Gastrocnemius medialis (tissue), 4 donors: ENCODE data around the gene HMGCLL1. TPM values are rescaled to one million over a fixed set of nuclear protein-coding genes. Genes with fewer than 3 reads are reported as not detected.

Experiments used
- ATAC-seq, 2 donors: fragments of 150-250 bp; one replicate each; pipeline ENCODE4 v1.9.1; 2016
- DNase-seq, 2 donors: peaks; one replicate each; pipeline ENCODE4 v3.0.0-alpha.2; 2019
- H3K27ac ChIP-seq, 4 donors: fragments of 200-600 bp; sonication (generic); 1 replicate in 1 of 4; 2 replicates in 3 of 4; pipeline ENCODE4 v1.5.1; 2016 to 2018; ENCODE audit warnings: mild to moderate bottlenecking in 2 of 4, moderate library complexity in 1 of 4
- H3K27me3 ChIP-seq, 3 donors: fragments of 200-600 bp; sonication (generic) in 2 of 3; 1 replicate in 1 of 3; 2 replicates in 2 of 3; pipeline versions ENCODE4 v1.5.1 to v1.6.0; 2016 to 2019; ENCODE audit warnings: mild to moderate bottlenecking in 1 of 3, moderate library complexity in 1 of 3
- H3K36me3 ChIP-seq, 2 donors: fragments of 200-600 bp; sonication (generic) in 1 of 2; one replicate each; pipeline ENCODE4 v1.5.1; 2017 to 2018
- H3K4me1 ChIP-seq, 2 donors: fragments of 200-600 bp; sonication (generic) in 1 of 2; one replicate each; pipeline ENCODE4 v1.5.1; 2016 to 2017; ENCODE audit warnings: mild to moderate bottlenecking in 2 of 2
- H3K4me3 ChIP-seq, 4 donors: fragments of 200-600 bp; sonication (generic) in 3 of 4; 1 replicate in 1 of 4; 2 replicates in 3 of 4; pipeline ENCODE4 v1.5.1; 2016 to 2019; ENCODE audit warnings: mild to moderate bottlenecking in 2 of 4
- H3K9me3 ChIP-seq, 3 donors: fragments of 200-600 bp; sonication (generic) in 2 of 3; 1 replicate in 1 of 3; 2 replicates in 2 of 3; pipeline ENCODE4 v1.5.1; 2016 to 2019
- POLR2A ChIP-seq, 2 donors: fragments of 450-650 bp; IDR thresholded peaks; one replicate each; pipeline ENCODE4 v1.6.1; 2017; ENCODE audit warnings: antibody characterized with exemption in 2 of 2, mild to moderate bottlenecking in 2 of 2, moderate library complexity in 2 of 2
- in situ Hi-C, 4 donors: fragments of 200-750 bp; cut with MboI; loops; one replicate each; pipeline versions ENCODE4 v1.15.0 to v1.8.0; 2017; ENCODE audit warnings: low sequenced_read_pairs in 4 of 4
- intact Hi-C: fragments of 100-400 bp; cut with DNase I; formaldehyde crosslinking; loops from one replicate; pipeline ENCODE4 v1.15.1; 2023; ENCODE audit warnings: low total_unique reads
- total RNA-seq, 4 donors: library from RNA; depleted of rRNA; stranded (reverse); fragments of >200 nt; gene quantifications; one replicate each; pipeline versions ENCODE4 v1.1.0 to v1.2.3, GENCODE V29; 2016
- TF ChIP-seq, protein P1 (sequence below), 5 experiments: fragments of 450-650 bp in 3 of 5; fragments of 200-600 bp in 2 of 5; sonication (generic) in 2 of 5; IDR thresholded peaks in 4 of 5; conservative IDR thresholded peaks in 1 of 5; 1 replicate in 4 of 5; 2 replicates in 1 of 5; pipeline ENCODE4 v1.5.1; 2016 to 2019; ENCODE audit warnings: antibody characterized with exemption in 5 of 5, mild to moderate bottlenecking in 3 of 5, moderate library complexity in 3 of 5

HMGCLL1 gene
- 1 to 10 TPM in 2 of 4 donors, under 1 TPM in 2; 0.53 to 3.6 (median 1.2) TPM for total RNA-seq

DNA sequence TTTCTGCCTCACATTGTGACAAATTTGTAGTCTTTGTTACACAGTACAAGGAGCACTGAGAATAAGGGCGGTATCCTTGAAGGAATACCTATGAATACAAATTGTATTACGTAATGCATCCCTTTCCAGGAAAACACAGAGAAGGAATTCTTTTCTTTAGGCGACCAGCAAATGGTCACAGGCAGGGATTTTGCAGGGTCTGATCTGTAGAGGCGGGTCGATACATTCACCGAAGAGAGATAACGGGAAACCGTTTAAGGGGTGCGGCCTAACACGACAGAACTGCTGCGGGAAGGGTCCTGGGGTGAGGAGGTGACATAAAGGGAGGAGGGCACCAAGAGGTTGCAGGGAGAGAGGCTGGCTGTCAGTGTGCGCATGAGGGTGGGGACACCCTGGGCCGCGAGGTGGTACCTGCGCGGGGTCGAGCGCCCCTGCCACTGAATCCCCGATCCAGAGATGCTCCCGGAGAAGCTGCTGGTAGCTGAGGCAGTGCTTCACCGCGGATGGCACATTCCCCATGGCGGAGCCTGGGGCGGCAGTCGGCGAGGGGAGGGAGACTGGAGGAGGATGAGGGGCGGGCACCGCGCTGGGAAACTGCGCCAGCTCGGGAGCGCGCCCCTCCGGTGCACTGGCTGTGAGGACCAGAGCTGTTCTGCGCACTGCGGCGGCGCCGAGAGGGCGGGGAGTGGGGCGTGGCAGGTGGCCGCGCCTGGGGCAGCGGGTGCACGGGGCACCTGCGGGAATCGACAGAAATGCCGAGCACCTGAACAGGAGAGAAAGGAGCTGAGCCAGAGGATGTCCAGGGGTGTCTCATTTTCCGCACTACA is at the start of gene HMGCLL1:
Gene HMGCLL1, minus strand, starts transcription at position 656 of the 827 bp plus-strand sequence. Its CDS starts 137 bp downstream, at position 519.
- TF ChIP-seq, protein P1, sequence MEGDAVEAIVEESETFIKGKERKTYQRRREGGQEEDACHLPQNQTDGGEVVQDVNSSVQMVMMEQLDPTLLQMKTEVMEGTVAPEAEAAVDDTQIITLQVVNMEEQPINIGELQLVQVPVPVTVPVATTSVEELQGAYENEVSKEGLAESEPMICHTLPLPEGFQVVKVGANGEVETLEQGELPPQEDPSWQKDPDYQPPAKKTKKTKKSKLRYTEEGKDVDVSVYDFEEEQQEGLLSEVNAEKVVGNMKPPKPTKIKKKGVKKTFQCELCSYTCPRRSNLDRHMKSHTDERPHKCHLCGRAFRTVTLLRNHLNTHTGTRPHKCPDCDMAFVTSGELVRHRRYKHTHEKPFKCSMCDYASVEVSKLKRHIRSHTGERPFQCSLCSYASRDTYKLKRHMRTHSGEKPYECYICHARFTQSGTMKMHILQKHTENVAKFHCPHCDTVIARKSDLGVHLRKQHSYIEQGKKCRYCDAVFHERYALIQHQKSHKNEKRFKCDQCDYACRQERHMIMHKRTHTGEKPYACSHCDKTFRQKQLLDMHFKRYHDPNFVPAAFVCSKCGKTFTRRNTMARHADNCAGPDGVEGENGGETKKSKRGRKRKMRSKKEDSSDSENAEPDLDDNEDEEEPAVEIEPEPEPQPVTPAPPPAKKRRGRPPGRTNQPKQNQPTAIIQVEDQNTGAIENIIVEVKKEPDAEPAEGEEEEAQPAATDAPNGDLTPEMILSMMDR (IDR thresholded peaks at IDR 0.05 in 4 of 5, conservative IDR thresholded peaks at IDR 0.05 in 1 of 5), result no peak
- TF ChIP-seq POLR2A (IDR thresholded peaks at IDR 0.05), result peak in 1 of 2 donors; percentile 16
- DNase-seq (peak in 1 of 2 donors; percentile 20), ATAC-seq (no peak)
- no peaks in the 10 kb centered on the region for H3K4me1 ChIP-seq
- H3K36me3 ChIP-seq, result no peaks in the 10 kb centered on the region
- peak within 1 kb of the TSS; percentile 59 to 66 (median 62) for H3K27ac ChIP-seq
- H3K9me3 ChIP-seq, result no peaks in the 10 kb centered on the region
- in situ Hi-C loops, result no loop called here
- H3K27me3 ChIP-seq, result no peaks in the 10 kb centered on the region
- intact Hi-C loops, result loop anchor here (5.0 kb wide), 1 partner anchor 304 kb away; no protein-coding TSS in a partner anchor
- peak within 1 kb of the TSS; percentile 38 to 57 (median 48) for H3K4me3 ChIP-seq

DNA sequence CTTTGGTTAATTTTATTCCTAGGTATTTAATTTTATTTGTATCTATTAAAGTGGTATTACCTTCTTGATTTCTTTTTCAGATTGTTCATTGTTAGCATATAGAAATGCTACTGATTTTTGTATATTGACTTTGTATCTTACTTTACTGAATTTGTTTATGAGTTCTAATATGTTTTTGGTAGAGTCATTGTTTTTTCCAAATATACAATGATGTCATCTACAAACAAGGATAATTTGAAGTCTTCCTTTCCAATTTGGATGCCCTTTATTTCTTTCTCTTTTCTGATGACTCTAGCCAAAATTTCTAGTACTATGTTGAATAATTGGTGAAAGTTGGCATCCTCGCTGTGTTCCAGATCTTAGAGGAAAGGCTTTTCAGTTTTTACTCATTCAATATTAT is 43.0 kb upstream of the HMGCLL1 start:
- H3K27ac ChIP-seq, result no peak overlapping the region
- no peak for ATAC-seq
- intact Hi-C loops, result no loop called here
- H3K9me3 ChIP-seq, result no peaks in the 10 kb centered on the region
- no peak for DNase-seq
- H3K36me3 ChIP-seq, result no peaks in the 10 kb centered on the region
- no peak overlapping the region for H3K4me3 ChIP-seq
- H3K27me3 ChIP-seq, result no peaks in the 10 kb centered on the region
- in situ Hi-C loops, result no loop called here
- TF ChIP-seq, protein P1 (IDR thresholded peaks at IDR 0.05 in 4 of 5, conservative IDR thresholded peaks at IDR 0.05 in 1 of 5), result no peak
- no peak for TF ChIP-seq POLR2A (IDR thresholded peaks at IDR 0.05)
- no peaks in the 10 kb centered on the region for H3K4me1 ChIP-seq

DNA sequence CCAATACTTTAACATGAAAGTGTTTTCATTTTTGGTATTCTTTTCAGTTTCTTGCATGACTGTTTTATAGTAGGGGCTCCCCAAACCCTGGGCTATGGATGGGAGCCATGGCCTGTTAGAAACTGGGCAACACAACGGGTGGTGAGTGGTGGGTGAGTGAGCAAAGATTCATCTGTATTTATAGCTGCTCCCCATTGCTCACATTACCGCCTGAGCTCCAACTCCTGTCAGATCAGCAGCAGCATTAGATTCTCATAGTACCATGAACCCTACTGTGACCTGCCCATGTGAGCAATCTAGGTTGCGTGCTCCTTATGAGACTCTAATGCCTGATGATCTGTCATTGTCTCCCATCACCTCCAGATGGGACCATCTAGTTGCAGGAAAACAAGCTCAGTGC is 42.3 kb upstream of the HMGCLL1 start:
- no peaks in the 10 kb centered on the region for H3K4me1 ChIP-seq
- DNase-seq (no peak), ATAC-seq (no peak)
- no peaks in the 10 kb centered on the region for H3K36me3 ChIP-seq
- H3K27ac ChIP-seq, result no peak overlapping the region
- TF ChIP-seq, protein P1 (IDR thresholded peaks at IDR 0.05 in 4 of 5, conservative IDR thresholded peaks at IDR 0.05 in 1 of 5), result no peak
- no peak for TF ChIP-seq POLR2A (IDR thresholded peaks at IDR 0.05)
- no peaks in the 10 kb centered on the region for H3K9me3 ChIP-seq
- in situ Hi-C loops (no loop called here), intact Hi-C loops (no loop called here)
- H3K27me3 ChIP-seq, result no peaks in the 10 kb centered on the region
- H3K4me3 ChIP-seq, result no peak overlapping the region

DNA sequence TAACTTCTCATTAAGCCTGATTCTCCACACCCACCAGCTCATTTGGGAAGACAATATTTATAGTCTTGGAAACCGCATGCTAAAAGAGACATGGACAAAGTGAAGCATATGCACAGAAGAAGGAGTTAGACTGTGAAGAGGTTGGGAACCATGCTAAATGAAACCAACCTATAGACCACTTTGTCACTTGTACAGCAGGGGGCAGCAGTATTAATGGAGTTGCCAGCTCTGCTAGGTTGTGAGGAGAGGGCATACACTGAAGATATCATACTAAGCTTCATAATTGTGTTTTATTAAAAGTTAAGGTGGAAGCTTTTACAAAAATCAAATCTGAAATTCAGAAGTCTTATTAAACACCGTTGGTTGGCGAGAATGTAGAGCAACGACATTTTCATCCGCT is 38.3 kb upstream of the HMGCLL1 start:
- Histone ChIP-seq H3K4me1 (no peaks in the 10 kb centered on the region), H3K36me3 (no peaks in the 10 kb centered on the region), H3K27ac (no peak overlapping the region), H3K4me3 (no peak overlapping the region), H3K27me3 (no peaks in the 10 kb centered on the region), H3K9me3 (no peaks in the 10 kb centered on the region)
- DNase-seq, result no peak
- no peak for TF ChIP-seq POLR2A (IDR thresholded peaks at IDR 0.05)
- TF ChIP-seq, protein P1 (IDR thresholded peaks at IDR 0.05 in 4 of 5, conservative IDR thresholded peaks at IDR 0.05 in 1 of 5), result no peak
- intact Hi-C loops, result no loop called here
- ATAC-seq, result no peak
- in situ Hi-C loops, result no loop called here
